KMS-11 (cell line): ENCODE data around the gene MARCHF10.

ENCODE experiments used
- H2AFZ ChIP-seq: fragments of 200-600 bp; sonication (generic); 2 replicates; pipeline ENCODE4 v1.6.1; 2016; ENCODE audit warnings: antibody characterized with exemption, mixed run types, low read depth
- H3K27ac ChIP-seq: fragments of 200-600 bp; sonication (generic); 2 replicates; pipeline ENCODE4 v1.6.1; 2016; ENCODE audit warnings: mild to moderate bottlenecking, mixed run types
- H3K27me3 ChIP-seq: fragments of 200-600 bp; sonication (generic); 2 replicates; pipeline ENCODE4 v1.6.1; 2017; ENCODE audit warnings: mild to moderate bottlenecking, low read depth, mixed run types, moderate library complexity; ENCODE audit not compliant: insufficient read depth
- H3K36me3 ChIP-seq: fragments of 200-600 bp; sonication (generic); 2 replicates; pipeline ENCODE4 v1.6.1; 2017; ENCODE audit warnings: mild to moderate bottlenecking, mixed run types; ENCODE audit not compliant: insufficient read depth
- H3K4me1 ChIP-seq: fragments of 200-600 bp; sonication (generic); 2 replicates; pipeline ENCODE4 v1.6.1; 2016; ENCODE audit warnings: mild to moderate bottlenecking, low read depth, mixed run types; ENCODE audit not compliant: poor library complexity, severe bottlenecking
- H3K4me2 ChIP-seq: fragments of 200-600 bp; sonication (generic); 2 replicates; pipeline ENCODE4 v1.7.0; 2016; ENCODE audit warnings: mild to moderate bottlenecking, mixed run types
- H3K4me3 ChIP-seq: fragments of 200-600 bp; sonication (generic); IDR thresholded peaks from 2 replicates; pipeline ENCODE4 v1.6.1; 2017; ENCODE audit warnings: low read depth, low read length, mixed read lengths; ENCODE audit not compliant: insufficient read depth
- H3K79me2 ChIP-seq: fragments of 200-600 bp; sonication (generic); 2 replicates; pipeline ENCODE4 v1.6.1; 2016; ENCODE audit warnings: low read depth, mixed run types; ENCODE audit not compliant: insufficient read depth
- H3K9ac ChIP-seq: fragments of 200-600 bp; sonication (generic); 2 replicates; pipeline ENCODE4 v1.6.1; 2016; ENCODE audit warnings: mild to moderate bottlenecking, mixed run types
- H4K20me1 ChIP-seq: fragments of 200-600 bp; sonication (generic); 2 replicates; pipeline ENCODE4 v1.6.1; 2016; ENCODE audit warnings: mild to moderate bottlenecking, mixed run types; ENCODE audit not compliant: insufficient read depth
- TF ChIP-seq, protein P1 (sequence below): fragments of 200-600 bp; sonication (generic); conservative IDR thresholded peaks from 2 replicates; pipeline ENCODE4 v1.6.1; 2017; ENCODE audit warnings: low read depth, mild to moderate bottlenecking, antibody characterized with exemption, low read length, moderate library complexity, mixed read lengths

The MARCHF10 gene

DNA sequence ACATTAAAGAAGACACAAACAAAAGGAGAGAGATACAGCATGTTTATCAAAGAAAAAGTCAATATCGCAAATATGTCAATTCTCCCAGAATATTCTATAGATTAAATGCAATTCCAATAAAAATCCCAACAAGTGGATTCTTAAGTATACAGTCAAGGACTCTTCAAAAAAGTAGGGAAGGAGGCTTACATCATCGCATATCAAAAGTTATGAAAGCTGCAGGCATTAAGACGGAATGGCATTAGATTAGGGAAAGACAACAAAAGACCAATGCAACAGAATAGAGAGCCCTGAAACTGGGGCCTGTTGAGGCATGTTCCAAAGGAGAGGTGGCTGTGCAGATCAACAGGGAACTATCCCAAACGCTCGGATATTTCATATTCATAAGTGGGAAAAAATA lies 76.0 kb downstream of the MARCHF10 start:
- no peak overlapping the region for H3K9ac ChIP-seq
- no peaks in the 10 kb centered on the region for H3K79me2 ChIP-seq
- H3K4me3 ChIP-seq, result no peak overlapping the region
- H2AFZ ChIP-seq, result no peak overlapping the region
- no peak overlapping the region for H3K4me2 ChIP-seq
- no peaks in the 10 kb centered on the region for H3K4me1 ChIP-seq
- H3K27me3 ChIP-seq, result no peaks in the 10 kb centered on the region
- H3K27ac ChIP-seq, result no peak overlapping the region
- no peaks in the 10 kb centered on the region for H4K20me1 ChIP-seq
- no peaks in the 10 kb centered on the region for H3K36me3 ChIP-seq
- TF ChIP-seq, protein P1, sequence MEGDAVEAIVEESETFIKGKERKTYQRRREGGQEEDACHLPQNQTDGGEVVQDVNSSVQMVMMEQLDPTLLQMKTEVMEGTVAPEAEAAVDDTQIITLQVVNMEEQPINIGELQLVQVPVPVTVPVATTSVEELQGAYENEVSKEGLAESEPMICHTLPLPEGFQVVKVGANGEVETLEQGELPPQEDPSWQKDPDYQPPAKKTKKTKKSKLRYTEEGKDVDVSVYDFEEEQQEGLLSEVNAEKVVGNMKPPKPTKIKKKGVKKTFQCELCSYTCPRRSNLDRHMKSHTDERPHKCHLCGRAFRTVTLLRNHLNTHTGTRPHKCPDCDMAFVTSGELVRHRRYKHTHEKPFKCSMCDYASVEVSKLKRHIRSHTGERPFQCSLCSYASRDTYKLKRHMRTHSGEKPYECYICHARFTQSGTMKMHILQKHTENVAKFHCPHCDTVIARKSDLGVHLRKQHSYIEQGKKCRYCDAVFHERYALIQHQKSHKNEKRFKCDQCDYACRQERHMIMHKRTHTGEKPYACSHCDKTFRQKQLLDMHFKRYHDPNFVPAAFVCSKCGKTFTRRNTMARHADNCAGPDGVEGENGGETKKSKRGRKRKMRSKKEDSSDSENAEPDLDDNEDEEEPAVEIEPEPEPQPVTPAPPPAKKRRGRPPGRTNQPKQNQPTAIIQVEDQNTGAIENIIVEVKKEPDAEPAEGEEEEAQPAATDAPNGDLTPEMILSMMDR, result no peak

- Histone ChIP-seq H3K4me2 (no peak overlapping the region), H3K36me3 (no peaks in the 10 kb centered on the region), H3K4me1 (peaks cover 13% of the 10 kb centered on the region), H3K4me3 (no peak overlapping the region), H3K9ac (no peak overlapping the region), H2AFZ (no peak overlapping the region), H3K79me2 (no peaks in the 10 kb centered on the region), H4K20me1 (no peaks in the 10 kb centered on the region), H3K27ac (no peak overlapping the region), H3K27me3 (peaks cover 21% of the 10 kb centered on the region)
- TF ChIP-seq, protein P1, result no peak
Observed at GRCh38 chr17:62727916-62728672, 80.0 kb downstream of the MARCHF10 start.

GRCh38 chr17:62725791-62726249 lies 82.3 kb downstream of the MARCHF10 start:
- TF ChIP-seq, protein P1, result no peak
- H4K20me1 ChIP-seq, result no peaks in the 10 kb centered on the region
- no peak overlapping the region for H3K4me3 ChIP-seq
- H3K4me2 ChIP-seq, result no peak overlapping the region; the same call in 1 of the 2 replicates
- H3K36me3 ChIP-seq, result no peaks in the 10 kb centered on the region
- no peak overlapping the region for H3K9ac ChIP-seq
- no peak overlapping the region for H2AFZ ChIP-seq
- H3K27me3 ChIP-seq, result peaks cover 28% of the 10 kb centered on the region
- H3K27ac ChIP-seq, result no peak overlapping the region
- peaks cover 13% of the 10 kb centered on the region for H3K4me1 ChIP-seq
- H3K79me2 ChIP-seq, result no peaks in the 10 kb centered on the region

DNA sequence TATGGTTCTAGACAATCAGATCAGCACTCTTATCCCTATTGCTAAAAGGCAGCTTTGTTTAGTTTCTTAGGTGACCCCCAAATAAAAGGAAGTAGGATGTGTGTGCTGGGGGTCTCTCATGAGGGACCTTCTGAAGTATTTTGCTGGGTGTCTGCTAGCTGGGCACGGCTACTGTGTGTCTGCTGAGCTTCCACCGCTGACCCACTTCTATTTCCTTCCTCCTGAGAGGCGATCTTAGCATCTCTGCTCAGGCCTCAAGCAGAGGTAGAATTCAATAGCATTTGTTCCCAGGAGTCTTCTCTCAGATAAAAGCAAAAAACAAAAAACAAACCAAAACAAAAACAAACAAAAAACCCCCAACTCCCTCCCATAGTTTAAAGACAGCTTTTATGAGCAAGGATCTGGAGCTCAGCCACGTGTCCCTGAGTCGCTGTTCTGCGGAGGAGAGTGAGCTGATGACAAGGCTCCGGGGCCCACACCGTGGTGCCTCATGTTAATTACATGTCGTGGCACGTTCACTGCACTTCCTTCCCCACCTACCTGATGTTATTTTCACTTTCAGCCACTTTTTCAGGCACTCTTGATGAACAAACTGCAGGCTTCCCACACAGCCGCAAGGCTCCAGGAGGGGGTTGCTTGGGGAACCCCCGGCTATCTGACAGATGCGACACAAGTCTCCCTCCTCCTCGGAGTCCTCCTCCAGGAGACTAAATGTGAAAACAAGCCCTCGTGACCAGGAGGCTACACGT lies 83.5 kb downstream of the MARCHF10 start:
- no peaks in the 10 kb centered on the region for H4K20me1 ChIP-seq
- H2AFZ ChIP-seq, result peak overlapping the region; percentile 29; the same call in 1 of the 2 replicates
- no peak overlapping the region for H3K27ac ChIP-seq
- no peaks in the 10 kb centered on the region for H3K79me2 ChIP-seq
- no peaks in the 10 kb centered on the region for H3K36me3 ChIP-seq
- TF ChIP-seq, protein P1, result no peak
- no peak overlapping the region for H3K9ac ChIP-seq
- H3K4me1 ChIP-seq, result peaks cover 13% of the 10 kb centered on the region
- H3K4me3 ChIP-seq, result no peak overlapping the region
- peaks cover 28% of the 10 kb centered on the region for H3K27me3 ChIP-seq
- peak overlapping the region; percentile 63 for H3K4me2 ChIP-seq
